ENCODE results near the gene SPPL2C.

The SPPL2C gene

DNA sequence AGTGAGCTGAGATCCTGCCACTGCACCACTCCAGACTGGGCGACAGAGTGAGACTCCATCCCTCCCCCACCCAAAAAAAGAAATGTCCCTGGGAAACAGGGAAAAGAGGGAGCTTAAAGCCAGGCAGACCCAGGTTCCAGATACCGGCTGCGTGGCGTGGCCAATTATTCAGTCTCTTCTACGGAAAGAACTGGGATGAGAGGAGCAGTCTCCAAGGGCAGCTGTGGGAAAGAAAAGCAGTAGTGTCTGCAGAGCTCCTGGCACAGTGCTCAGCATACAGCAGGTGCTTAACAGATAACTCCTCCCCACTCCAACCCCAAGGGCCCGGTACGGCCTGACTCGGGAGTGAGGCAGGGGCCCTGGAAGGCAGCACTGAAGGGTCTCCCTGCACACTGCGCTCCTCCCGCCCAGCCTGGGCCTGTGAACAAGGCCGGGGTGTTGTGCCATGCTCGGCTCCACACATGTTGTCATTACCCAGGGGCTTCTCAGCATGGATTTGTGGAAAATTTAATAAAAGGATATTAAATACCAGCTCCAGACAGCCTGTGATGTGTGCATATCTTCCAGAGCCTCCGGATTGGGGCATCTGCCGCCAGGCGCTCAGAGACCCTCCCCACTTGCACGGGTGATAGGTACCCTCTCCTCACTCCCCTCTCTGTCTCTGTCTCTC lies 17.6 kb upstream of the SPPL2C start:
- no peak for FAIRE-seq

DNA sequence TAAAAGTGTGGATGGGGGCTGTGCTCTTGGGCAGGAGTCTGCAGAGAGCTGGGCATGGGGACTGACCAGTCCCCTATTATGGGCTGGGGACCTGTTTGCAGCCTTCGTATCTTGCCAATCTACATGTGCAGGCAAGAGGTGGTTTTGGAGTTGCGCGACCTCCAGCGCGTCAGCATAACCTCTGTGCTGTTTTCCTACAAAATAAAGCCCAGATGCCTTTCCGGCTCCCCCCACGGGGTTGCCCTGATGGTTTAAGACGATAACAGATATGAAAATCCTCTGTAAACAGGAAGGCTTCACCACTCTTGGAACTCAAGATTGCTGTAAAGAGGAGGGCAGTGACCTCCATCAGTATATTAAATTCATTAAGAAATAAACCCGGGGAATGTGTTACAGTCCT lies 16.5 kb upstream of the SPPL2C start:
- FAIRE-seq, result no peak
- DNase-seq (ENCODE audit: insufficient read length, low spot score), result no peak

More for the DNA sequence above, 17.6 kb upstream of the SPPL2C start:
- no peak for DNase-seq (ENCODE audit: insufficient read length, low spot score)

DNA sequence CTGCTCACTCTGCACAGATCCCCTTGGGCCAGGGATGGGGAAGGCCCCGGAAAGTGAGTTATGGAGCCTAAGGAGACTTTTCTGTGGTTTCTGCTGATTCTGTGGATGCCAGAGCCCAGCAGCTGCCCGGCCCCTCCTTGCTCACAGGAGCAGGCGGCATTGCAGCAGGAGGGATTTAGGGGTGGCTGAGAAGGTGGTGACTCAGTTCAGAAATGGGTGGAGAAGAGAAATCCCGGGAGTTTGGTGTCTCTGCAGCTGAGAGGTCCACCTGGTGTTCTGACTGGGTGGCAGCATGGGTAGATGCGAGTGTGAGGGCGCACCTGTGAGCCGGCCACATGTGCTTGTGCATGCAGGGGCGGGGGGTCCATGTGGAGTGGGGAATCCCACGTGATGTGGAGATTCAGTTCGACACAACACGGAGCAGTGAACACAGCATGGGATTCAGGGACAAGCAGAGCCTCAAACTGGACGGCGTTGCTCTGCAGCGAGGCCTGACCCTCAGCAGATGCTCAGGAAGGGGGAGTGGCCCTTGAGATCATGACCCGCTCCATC lies 16.0 kb upstream of the SPPL2C start:
- DNase-seq (ENCODE audit: insufficient read length, low spot score) (peak; percentile 66), FAIRE-seq (peak; percentile 80)

DNA sequence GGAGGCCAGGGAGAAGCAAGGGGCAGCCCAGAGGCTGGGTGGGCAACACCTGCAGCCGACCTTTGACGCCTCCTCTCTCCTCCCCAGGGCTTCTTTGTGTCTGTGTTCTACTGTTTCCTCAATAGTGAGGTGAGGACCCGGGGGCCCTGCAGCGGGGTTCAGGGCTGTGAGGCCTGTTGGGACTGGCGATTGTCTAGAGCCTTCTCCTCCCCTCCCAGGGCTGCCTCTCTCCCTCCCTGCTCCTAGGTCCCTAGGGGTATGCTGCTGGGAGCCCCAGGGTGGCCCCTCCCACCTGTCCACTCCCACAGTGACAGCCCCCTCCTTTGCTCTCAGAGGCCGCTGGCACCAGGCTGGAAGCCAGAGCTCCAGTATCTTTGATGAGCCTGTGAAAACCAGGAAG lies 10.8 kb upstream of the SPPL2C start:
- DNase-seq (ENCODE audit: insufficient read length, low spot score) (no peak), FAIRE-seq (no peak)

- FAIRE-seq (peak; percentile 62), DNase-seq (ENCODE audit: insufficient read length, low spot score) (peak; percentile 43)
These were observed 9.9 kb upstream of the SPPL2C start for GRCh38 chr17:45834471-45835396.

- DNase-seq (ENCODE audit: insufficient read length, low spot score) (no peak), FAIRE-seq (no peak)
These were observed 9.2 kb upstream of the SPPL2C start for GRCh38 chr17:45835481-45835880.

- no peak for DNase-seq (ENCODE audit: insufficient read length, low spot score)
- no peak for FAIRE-seq
These were observed 8.3 kb upstream of the SPPL2C start for GRCh38 chr17:45836047-45837044.

DNA sequence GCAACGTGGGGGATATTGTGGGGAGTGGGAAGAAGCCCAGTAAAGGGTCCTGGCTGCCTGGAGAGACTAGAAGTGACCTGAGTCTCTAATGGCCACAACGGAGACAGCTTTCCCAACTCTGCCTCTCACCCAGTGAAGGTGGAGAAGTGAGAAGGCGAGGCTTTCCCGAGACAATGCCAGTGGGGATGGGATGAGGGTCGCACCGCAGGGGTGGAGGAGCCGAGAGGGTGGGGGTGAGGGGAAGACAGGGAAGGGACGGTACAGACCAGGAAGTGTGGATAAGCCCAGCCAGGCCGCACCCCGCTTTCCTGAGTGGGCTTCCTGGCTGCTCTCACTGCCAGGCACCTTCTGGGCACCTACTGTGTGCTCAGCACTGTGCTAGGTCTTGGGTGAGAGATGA lies 7.5 kb upstream of the SPPL2C start:
- DNase-seq (ENCODE audit: insufficient read length, low spot score), result no peak
- FAIRE-seq, result no peak

- DNase-seq (ENCODE audit: insufficient read length, low spot score), result no peak
- FAIRE-seq, result no peak
These were observed 7.1 kb upstream of the SPPL2C start for GRCh38 chr17:45837603-45838002.

GRCh38 chr17:45838751-45839295 lies 5.9 kb upstream of the SPPL2C start:
- no peak for FAIRE-seq
- DNase-seq (ENCODE audit: insufficient read length, low spot score), result no peak

DNA sequence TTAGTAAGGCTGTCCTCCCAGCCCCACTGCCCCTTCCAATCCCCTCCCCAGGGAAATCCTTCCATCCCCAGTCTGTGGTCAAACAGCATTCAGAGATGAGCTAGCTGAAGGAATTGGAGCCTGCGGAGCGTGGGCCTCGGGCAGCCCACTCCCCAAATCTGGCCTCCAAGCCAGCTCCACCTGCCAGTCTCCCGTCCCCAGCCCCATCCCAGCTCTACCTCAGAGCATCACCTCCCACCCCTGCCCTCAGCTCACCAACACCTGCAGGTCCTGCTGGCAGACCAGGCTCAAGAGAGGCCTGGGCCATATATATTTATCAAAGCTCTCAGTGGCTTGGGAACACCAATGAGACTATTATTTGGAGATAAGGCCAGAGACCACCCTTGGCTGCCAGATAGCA lies 5.2 kb upstream of the SPPL2C start:
- no peak for DNase-seq (ENCODE audit: insufficient read length, low spot score)
- FAIRE-seq, result no peak

DNA sequence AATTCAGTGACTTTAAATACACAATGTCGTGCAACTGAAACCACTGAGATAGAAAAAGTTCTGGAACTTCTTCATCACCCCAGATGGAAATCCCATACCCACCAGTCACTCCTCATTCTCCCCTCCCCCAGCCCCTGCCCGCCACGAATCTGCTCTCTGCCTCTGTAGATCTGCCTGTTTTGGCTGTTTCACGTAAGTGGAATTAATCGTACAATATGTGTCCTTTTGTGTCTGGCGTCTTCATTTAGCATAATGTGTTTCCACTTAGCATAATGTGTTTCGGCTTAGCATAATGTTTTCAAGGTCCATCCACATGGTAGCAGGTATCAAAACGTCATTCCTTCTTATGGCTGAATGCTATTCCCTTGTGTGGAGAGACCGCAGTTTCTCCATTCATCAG lies 3.5 kb upstream of the SPPL2C start:
- DNase-seq (ENCODE audit: insufficient read length, low spot score), result no peak
- FAIRE-seq, result no peak

DNA sequence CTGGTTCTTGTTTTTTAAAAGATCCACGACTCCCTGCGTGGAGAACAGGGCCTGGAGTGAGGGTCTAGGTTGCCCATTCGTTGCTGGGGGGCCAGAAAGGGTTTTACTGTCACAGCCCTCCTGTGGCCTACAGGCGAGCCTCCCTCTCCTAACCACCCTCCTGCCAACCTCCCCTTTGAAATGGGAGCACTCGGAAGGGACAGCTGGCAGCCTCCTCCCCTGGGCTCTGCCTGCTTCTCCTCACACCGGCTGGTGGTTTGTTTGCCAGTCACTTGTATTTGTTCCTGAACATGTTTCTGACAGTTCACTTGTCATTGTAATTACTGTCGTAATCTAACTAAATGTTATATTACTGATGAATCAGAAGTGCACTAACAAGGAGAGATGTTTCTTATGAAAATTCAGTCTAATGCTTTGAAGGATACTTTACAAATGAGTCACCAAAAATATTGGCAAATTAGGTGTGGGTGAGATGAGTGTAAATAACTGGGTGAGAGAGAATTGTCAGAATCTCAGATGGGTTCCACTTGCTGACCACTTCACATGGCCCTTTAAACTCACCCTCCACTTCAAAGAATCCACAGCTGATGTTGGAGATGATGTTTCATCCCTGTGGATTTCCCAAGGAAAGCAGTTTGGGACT lies 2.7 kb upstream of the SPPL2C start:
- DNase-seq (ENCODE audit: insufficient read length, low spot score) (no peak), FAIRE-seq (peak; percentile 16)

DNA sequence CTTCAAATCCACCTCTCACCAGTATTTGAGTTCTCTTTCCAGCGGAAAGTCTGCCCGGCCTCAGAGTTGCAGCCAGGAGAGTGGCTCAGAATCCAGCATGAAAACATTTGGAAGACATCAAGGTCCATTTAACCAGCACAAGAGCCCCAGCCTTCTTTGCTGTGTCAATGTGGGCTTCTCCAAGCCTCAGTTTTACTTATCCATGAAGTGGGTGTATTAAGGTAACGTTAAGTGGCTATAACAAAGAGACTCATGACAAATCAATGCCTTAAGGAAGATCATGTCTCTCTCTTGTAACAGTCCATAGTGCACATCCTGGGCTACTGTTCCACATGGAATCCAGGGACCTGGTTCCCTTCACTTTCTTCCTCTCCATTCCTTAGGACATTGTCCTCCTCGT lies 959 bp upstream of the SPPL2C start:
- peak; percentile 26 for FAIRE-seq
- DNase-seq (ENCODE audit: insufficient read length, low spot score), result no peak

DNA sequence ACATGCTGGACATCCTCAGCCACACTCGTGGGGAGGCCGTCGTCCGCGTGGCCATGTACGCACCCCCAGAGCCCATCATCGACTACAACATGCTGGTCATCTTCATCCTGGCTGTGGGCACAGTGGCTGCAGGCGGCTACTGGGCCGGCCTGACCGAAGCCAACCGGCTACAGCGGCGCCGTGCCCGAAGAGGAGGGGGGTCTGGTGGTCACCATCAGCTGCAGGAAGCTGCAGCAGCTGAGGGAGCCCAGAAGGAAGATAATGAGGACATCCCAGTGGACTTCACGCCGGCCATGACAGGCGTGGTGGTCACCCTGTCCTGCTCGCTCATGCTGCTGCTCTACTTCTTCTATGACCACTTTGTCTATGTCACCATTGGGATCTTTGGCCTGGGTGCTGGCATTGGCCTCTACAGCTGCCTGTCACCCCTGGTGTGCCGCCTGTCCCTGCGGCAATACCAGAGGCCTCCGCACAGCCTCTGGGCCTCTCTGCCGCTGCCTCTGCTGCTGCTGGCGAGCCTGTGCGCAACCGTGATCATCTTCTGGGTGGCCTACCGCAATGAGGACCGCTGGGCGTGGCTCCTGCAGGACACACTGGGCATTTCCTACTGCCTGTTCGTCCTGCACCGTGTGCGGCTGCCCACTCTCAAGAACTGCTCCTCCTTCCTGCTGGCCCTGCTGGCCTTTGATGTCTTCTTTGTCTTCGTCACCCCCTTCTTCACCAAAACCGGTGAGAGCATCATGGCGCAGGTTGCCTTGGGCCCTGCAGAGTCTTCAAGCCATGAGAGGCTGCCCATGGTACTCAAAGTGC lies 900 bp downstream of the SPPL2C start:
- FAIRE-seq (peak; percentile 66), DNase-seq (ENCODE audit: insufficient read length, low spot score) (no peak)

DNA sequence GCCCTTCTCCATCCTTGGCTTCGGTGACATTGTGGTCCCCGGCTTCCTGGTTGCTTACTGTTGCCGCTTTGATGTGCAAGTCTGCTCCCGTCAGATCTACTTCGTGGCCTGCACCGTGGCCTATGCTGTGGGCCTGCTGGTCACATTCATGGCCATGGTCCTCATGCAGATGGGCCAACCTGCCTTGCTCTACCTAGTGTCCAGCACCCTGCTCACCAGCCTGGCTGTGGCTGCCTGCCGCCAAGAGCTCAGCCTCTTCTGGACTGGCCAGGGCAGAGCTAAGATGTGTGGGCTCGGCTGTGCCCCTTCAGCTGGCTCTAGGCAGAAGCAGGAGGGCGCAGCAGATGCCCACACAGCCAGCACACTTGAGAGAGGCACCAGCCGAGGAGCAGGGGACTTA lies 1.5 kb downstream of the SPPL2C start:
- DNase-seq (ENCODE audit: insufficient read length, low spot score) (no peak), FAIRE-seq (no peak)

- FAIRE-seq (no peak), DNase-seq (ENCODE audit: insufficient read length, low spot score) (no peak)
These were observed 2.0 kb downstream of the SPPL2C start for GRCh38 chr17:45846646-45847045.

DNA sequence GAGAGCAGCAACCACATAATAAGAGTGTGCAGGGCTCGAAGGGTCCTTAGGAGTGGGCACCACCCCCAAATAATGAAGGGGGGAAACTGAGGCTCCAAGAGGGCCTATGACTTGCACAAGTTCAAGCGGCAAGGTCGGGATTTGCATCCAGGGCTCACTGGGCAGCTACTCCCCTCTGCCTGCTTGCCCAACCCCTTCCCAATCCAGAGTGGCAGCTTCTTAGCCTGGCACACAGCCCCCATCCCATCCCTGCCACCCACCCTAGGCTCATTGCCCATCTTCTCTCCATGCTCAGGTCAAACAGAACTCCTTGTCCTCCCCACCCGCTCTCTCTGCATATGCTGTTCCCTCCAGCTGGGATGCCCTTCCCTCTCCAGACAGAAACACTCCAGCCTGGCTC lies 2.4 kb downstream of the SPPL2C start:
- FAIRE-seq (no peak), DNase-seq (ENCODE audit: insufficient read length, low spot score) (no peak)

DNA sequence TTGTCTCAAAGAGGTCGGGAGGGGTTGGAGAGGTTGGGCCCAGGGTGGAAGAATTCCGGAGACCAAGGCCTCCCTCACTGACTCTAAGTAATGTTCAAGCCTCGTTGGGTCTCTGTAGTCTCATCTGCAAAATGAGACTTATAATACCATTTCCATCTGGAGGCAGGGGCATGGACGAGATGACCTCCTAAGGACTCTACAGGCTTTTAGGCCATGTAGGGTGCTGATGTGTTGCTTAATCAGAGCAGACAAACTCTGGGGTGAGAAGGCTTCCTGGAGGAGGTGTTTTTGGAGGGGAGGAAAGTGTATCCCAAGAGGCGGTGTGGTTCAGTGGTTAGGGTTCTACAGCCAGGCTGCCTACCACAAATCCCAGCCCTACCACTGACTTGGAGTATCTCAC lies 3.1 kb downstream of the SPPL2C start:
- DNase-seq (ENCODE audit: insufficient read length, low spot score) (no peak), FAIRE-seq (no peak)

Data from HTR-8/SVneo (cell line).